AG20443 (cell line): ENCODE results near the gene NEURL1.
A peak's percentile ranks its signal among the peaks of the same experiment; 100 is the strongest.

Experiments used
- DNase-seq: peaks from one replicate; pipeline ENCODE4 v3.0.0; 2012; ENCODE audit warnings: low spot score, mixed read lengths

Gene NEURL1

DNA sequence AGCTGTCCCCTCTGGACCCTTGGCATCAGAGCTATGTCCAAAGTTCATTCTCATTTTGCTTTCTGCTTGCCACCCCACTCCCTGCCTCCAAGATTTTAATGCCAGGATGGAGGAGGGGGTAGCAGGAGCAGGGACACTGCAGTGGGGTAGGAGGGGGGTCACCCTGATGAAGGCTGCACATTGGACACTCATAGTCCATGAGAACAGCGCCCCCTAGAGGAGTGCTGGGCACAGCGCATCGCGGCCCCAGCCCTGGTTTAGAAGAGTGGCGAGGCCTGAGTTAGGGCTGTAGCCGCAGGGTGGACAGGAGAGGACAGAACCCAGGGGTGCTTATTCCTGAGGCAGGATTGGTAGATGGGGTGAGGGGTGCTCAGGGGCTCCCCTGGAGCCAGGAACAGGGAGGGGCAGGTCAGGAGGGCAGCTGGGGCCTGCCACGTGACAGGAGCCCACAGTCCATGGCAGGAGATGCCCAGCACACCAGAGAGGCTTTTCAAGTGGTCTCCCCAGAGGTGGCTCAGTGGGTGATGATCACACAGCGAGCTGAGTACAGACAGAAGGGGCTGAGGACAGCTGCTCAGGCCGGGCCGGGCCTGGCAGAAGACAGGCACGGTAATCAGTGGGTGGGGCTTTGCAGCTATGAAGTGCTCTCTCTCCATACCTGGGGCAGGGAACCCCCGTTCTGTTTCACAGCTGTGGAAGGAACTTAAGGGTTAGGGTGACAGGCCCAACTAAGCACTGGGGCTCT is 71.4 kb downstream of the NEURL1 start:
- DNase-seq: peak; percentile 45

- DNase-seq: no peak
These were observed 73.0 kb downstream of the NEURL1 start for GRCh38 chr10:103566536-103566935.

GRCh38 chr10:103568505-103568904 is 75.0 kb downstream of the NEURL1 start:
- no peak for DNase-seq

DNA sequence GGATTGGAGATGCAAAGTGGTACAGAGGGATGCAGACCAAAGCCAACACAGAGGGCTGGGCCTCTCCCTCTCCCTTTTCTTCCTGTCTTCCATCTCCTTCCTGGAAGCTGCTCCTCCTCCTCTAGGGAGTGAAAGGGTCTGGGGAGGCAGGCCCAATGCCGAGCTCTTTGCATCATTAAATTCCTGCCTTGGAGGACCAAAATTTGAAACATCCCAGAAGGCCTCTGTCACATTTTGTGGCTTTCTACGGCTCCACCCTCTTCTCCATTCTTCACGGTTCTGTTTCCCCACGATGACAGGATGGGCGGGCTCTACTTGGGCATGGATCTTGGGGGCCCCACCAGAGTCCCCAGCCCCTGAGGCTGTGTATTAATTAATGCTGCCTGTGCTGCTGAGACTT is 76.4 kb downstream of the NEURL1 start:
- peak; percentile 58 for DNase-seq

- no peak for DNase-seq
These were observed 77.5 kb downstream of the NEURL1 start for GRCh38 chr10:103570844-103571655.

DNA sequence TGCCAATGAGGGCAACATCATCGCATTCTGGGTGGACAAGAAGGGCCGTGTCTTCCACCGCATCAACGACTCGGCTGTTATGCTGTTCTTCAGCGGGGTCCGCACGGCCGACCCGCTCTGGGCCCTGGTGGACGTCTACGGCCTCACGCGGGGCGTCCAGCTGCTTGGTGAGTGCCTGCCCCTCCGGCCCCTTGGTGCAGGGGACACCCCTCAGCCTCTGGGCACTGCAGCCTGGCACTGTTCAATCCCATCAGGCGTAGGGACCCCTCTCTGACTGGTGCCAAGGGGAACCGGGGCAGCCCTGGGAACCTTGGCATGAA is 78.1 kb downstream of the NEURL1 start:
- DNase-seq: no peak

GRCh38 chr10:103572347-103573204 is 79.1 kb downstream of the NEURL1 start:
- DNase-seq: no peak

GRCh38 chr10:103573205-103573487 is 79.6 kb downstream of the NEURL1 start:
- no peak for DNase-seq

DNA sequence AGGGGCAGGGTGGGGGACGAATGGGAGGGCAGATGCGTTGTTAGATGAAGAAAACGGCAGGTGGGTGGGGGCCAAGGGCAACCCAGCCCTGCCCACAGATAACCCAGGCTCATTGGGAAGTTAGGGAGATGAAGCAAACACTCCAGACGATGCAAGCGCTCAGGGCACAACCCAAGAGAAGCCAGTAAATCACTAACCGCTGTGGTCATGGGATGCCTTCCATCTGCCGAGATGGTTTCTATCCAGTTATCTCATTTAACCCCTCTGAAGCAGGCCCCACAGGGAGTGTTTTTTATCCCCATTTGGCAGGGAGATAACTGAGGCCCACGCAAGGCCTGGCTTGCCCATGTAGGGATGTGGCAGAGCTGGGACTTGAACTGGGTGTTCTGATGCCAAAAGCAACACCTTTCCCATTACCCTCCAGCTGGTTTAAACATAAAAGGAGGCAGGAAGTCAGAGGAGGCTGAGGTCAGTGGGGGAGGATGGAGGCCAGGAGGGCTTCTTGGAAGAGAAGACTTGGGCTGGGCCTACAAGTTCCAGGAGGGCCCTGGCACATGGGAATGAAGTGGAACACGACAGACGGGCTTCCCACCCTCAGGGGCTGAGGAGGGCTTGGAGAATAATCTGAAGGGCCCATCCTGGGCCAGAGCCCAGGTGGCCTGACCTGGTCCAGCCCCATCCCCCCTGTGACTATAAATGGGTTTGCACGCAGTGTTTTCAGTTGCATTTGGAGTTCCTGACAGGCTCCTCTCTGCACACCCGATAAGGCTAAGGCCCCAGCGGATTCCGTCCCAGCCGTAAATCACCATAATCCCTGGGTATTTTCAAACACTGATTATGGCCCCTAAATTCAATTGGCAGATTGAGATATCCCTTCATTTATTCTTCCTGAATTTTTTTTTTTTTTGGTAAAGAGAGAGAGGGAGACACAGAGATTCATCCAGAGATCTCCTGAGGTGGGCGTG is 80.9 kb downstream of the NEURL1 start:
- no peak for DNase-seq

- no peak for DNase-seq
These were observed 82.0 kb downstream of the NEURL1 start for GRCh38 chr10:103575416-103576075.

GRCh38 chr10:103576076-103576471 is 82.6 kb downstream of the NEURL1 start:
- no peak for DNase-seq

- no peak for DNase-seq
These were observed 83.4 kb downstream of the NEURL1 start for GRCh38 chr10:103576862-103577261.

DNA sequence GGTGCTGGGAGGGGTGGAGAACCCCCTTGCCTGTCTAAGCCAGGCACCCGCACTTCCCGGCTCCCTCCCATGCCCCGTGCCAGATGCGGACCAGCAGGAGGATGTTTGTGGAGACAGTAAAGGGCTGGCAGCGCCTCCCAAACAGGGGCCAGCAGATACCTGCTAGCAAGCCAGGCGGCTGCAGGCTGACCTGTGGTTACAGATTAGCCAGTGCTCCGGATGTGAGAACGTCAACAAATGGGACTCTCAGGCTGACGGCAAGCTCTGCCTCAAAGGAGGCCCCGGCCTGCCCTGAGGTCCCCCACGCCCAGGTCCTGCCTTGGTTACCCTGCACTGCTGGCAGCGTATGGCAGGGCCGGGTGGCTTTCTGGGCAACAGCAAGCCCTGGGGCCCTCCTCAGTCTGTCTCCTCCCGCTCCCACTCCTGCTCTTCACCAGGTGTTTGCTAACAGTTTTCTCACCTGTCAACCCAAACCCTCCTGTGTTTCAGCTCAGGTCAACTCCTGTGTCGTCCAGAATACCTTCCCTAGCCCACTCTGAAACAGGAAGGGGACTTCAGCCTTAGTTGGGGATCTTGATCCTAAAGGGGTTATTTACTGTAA is 85.4 kb downstream of the NEURL1 start:
- DNase-seq: no peak

GRCh38 chr10:103580011-103580410 is 86.5 kb downstream of the NEURL1 start:
- DNase-seq: no peak

- no peak for DNase-seq
These were observed 86.9 kb downstream of the NEURL1 start for GRCh38 chr10:103580430-103580829.

DNA sequence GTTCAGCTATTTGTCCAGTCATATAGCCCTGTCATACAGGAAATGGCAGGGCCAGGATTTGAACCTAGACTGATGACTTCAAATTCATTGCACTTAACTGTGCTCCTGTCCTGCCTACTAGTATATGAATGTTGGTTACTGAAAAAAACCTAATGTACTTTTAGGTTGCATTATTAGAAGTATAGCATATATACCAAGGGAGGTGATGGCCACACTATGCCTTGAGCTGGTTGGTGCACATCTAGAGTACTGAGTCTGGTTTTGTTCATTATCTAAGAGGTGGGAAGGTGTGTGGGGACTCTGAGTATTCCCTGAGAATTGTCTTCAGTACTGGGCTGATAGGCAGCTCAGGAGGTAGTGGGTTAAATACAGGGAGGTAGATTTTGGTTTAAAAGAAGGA is 88.0 kb downstream of the NEURL1 start:
- no peak for DNase-seq

- no peak for DNase-seq
These were observed 89.0 kb downstream of the NEURL1 start for GRCh38 chr10:103582331-103583123.

DNA sequence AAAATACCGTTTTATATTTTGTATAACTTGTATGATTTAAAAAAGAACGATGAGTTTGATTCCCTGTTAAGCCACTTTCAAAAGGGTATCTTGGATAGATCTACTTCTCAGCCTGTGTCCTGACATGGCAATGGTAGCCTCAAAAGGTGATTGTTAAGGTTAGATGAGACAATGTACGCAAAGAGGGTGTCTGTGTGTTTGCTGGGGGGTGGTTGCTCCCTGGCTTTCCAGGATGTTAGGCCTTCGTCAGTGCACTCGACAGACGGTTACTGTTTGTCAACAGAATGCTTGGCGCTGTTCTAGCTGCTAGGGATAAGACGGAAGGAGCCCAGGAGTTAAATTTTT is 90.3 kb downstream of the NEURL1 start:
- DNase-seq: no peak

DNA sequence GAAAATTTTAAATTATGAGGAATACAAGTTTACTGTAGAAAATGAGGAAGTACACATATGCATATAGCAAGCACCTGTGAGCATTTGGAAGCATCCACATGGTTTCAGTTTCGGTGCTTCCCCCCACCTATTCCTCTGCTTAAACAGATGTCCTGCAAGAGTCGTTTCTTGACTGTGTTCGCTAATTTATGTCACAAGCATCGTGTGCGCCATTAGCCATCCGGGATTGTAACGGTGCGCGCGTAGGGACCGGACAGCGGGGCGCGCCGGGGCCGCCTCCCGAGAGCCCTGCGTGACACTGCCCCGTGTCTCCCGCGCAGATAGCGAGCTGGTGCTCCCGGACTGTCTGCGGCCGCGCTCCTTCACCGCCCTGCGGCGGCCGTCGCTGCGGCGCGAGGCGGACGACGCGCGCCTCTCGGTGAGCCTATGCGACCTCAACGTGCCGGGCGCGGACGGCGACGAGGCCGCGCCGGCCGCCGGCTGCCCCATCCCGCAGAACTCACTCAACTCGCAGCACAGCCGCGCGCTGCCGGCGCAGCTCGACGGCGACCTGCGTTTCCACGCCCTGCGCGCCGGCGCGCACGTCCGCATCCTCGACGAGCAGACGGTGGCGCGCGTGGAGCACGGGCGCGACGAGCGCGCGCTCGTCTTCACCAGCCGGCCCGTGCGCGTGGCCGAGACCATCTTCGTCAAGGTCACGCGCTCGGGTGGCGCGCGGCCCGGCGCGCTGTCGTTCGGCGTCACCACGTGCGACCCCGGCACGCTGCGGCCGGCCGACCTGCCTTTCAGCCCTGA is 90.9 kb downstream of the NEURL1 start:
- DNase-seq: peak; percentile 64
